ENCODE data around the gene FAM168A.

GRCh38 chr11:73382747-73383146 lies 215.2 kb downstream of the FAM168A start:
- TF ChIP-seq EP300 (IDR thresholded peaks at IDR 0.05): no peak
- TF ChIP-seq POLR2A (IDR thresholded peaks at IDR 0.05; ENCODE audit: low read depth): no peak
- TF ChIP-seq CTCF (IDR thresholded peaks at IDR 0.05): no peak

All from esophagus muscularis mucosa (tissue), 4 donors.